ENCODE results near the gene KDF1. TPM values are rescaled to one million over a fixed set of nuclear protein-coding genes. Genes with fewer than 3 reads are reported as not detected.

The KDF1 gene, protein sequence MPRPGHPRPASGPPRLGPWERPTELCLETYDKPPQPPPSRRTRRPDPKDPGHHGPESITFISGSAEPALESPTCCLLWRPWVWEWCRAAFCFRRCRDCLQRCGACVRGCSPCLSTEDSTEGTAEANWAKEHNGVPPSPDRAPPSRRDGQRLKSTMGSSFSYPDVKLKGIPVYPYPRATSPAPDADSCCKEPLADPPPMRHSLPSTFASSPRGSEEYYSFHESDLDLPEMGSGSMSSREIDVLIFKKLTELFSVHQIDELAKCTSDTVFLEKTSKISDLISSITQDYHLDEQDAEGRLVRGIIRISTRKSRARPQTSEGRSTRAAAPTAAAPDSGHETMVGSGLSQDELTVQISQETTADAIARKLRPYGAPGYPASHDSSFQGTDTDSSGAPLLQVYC
- polyA plus RNA-seq: 10 to 100 TPM; 19.9 to 30.8 (median 27.1) TPM
- long read RNA-seq, donor 1: 0 reads
- long read RNA-seq, donor 2, partial matches to known transcripts: 5 of 7 reads
- long read RNA-seq, donor 2, other reads (novel, unspliced or antisense): 0 of 7 reads
- long read RNA-seq, donor 3, partial matches to known transcripts: 26 of 28 reads
- long read RNA-seq, donor 3, other reads (novel, unspliced or antisense): 0 of 28 reads
- long read RNA-seq, donor 4: 0 reads
- long read RNA-seq, donor 5, partial matches to known transcripts: 0 of 1 reads
- long read RNA-seq, donor 5, other reads (novel, unspliced or antisense): 0 of 1 reads
- long read RNA-seq, donor 6, partial matches to known transcripts: 5 of 8 reads
- long read RNA-seq, donor 6, other reads (novel, unspliced or antisense): 0 of 8 reads
- long read RNA-seq, donor 7: 0 reads
- long read RNA-seq, donor 8: 0 reads
- long read RNA-seq, donor 9, partial matches to known transcripts: 0 of 1 reads
- long read RNA-seq, donor 9, other reads (novel, unspliced or antisense): 0 of 1 reads
- long read RNA-seq, donor 10, partial matches to known transcripts: 0 of 2 reads
- long read RNA-seq, donor 10, other reads (novel, unspliced or antisense): 0 of 2 reads

DNA sequence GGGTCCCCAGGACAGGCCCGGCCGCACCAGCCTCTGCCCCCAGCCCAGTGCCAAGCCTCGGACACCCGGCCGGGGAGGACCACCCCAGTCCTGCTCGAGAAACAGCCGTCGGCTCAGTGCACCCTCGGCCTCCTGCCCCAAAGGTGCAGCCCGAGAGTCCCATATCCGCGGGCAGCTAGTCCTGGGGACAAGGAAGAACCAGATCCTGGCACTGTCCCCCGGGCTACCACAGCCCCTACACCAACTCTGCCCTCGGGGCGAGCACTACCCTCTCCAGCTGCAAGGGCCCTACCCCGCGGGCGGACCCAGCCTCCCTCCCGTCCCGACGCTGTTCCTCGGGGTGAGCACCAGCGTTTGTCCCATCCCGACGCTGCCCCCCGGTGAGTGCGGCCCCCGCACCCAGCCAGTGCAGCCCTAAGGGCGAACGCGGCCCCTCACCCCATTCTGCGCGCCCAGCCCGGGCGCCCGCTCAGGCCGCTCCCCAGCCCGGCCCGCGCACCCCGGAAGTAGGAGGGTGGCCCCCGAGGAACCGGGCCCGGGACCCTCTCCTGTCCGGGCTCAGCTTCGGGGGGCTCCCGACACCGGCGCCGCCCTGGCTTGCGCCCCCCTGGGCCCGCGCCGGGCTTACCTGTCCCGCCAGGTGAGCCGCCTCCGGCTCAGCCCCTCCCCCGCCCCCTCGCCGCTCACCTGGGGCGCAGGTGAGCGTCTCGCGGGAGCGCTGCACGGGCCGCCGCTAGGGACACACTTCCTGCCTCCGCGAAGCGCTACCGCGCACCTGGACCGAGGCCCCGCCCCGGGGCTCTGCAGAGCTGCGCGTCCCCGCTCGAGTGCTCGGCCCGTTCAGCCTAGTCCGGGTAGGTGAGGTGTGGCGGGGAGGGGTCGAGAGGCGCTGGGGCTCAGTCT is at the start of gene KDF1:
Gene KDF1 (minus strand): TSS at position 747 of the 903 bp plus-strand sequence. CDS start 8,088 bp downstream, outside the sequence.
- DNase-seq: peak; percentile 91 to 96
- H3K27ac ChIP-seq (ENCODE audit: low read depth in 1 of 3, low read length in 2 of 3): peak within 1 kb of the TSS; percentile 33 to 65 (median 57)
- WGBS, 3 donors: 1% methylated on average over 49 to 86 of the region's 86 CpGs
- H3K27me3 ChIP-seq (ENCODE audit: control insufficient read depth in 3 of 3, insufficient read depth in 3 of 3, low read length in 3 of 3): peaks cover 0 to 13% (median 8%) of the 10 kb centered on the region in 3 donors
- H3K4me1 ChIP-seq (ENCODE audit: control insufficient read depth in 3 of 3, insufficient read depth in 2 of 3, low read depth in 1 of 3, low read length in 2 of 3): peaks cover 0 to 4% (median 0%) of the 10 kb centered on the region in 3 donors
- peaks cover 0 to 7% (median 0%) of the 10 kb centered on the region in 3 donors for H3K36me3 ChIP-seq (ENCODE audit: control insufficient read depth in 3 of 3, insufficient read depth in 2 of 3, low read depth in 1 of 3, low read length in 3 of 3)
- no peak for FAIRE-seq
- H3K4me3 ChIP-seq (ENCODE audit: low read depth in 1 of 3, low read length in 3 of 3): peak within 1 kb of the TSS; percentile 77 to 90 (median 85)
- no peaks in the 10 kb centered on the region for H3K9me3 ChIP-seq (ENCODE audit: control insufficient read depth in 2 of 2, insufficient read depth in 1 of 2, low read depth in 1 of 2, low read length in 1 of 2)

DNA sequence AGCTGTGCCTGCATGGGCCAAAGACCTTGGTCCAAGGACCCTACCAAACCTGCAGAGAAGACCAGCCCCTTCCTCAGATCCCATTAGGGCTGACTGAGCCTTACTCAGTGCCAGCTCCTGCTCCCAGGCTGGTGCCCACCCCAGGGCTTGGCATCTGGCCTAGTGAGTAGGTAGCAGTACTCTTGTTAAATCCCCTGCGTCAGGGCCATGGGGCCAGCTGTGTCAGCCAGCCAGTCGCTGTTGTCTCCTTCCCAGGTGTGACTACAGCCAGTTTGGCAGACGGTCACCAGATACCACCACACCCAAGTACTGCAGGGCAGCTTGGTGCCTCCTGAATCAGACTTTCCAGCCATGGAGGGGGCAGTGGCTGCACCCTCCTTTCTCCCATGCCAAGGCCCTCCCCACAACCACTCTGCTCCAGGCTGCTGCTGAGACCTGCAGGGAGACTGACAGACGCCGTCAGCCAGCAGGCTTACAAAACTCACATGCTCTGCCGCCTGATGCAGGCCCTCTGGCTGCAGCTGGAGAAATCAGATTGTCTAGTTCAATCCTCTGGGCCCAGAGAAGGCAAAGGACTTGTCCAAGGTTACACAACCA is 49.4 kb upstream of the KDF1 start:
- Histone ChIP-seq H3K4me3 (ENCODE audit: low read depth in 1 of 3, low read length in 3 of 3) (no peak overlapping the region), H3K4me1 (ENCODE audit: control insufficient read depth in 3 of 3, insufficient read depth in 2 of 3, low read depth in 1 of 3, low read length in 2 of 3) (peaks cover 0 to 55% (median 5%) of the 10 kb centered on the region in 3 donors), H3K36me3 (ENCODE audit: control insufficient read depth in 3 of 3, insufficient read depth in 2 of 3, low read depth in 1 of 3, low read length in 3 of 3) (no peaks in the 10 kb centered on the region), H3K27ac (ENCODE audit: low read depth in 1 of 3, low read length in 2 of 3) (no peak overlapping the region), H3K27me3 (ENCODE audit: control insufficient read depth in 3 of 3, insufficient read depth in 3 of 3, low read length in 3 of 3) (peaks cover 0 to 8% (median 8%) of the 10 kb centered on the region in 3 donors), H3K9me3 (ENCODE audit: control insufficient read depth in 2 of 2, insufficient read depth in 1 of 2, low read depth in 1 of 2, low read length in 1 of 2) (no peaks in the 10 kb centered on the region)
- DNase-seq (no peak), FAIRE-seq (no peak)
- 31 to 73% (median 40%) methylated on average over 6 of the region's 6 CpGs for WGBS, 3 donors

DNA sequence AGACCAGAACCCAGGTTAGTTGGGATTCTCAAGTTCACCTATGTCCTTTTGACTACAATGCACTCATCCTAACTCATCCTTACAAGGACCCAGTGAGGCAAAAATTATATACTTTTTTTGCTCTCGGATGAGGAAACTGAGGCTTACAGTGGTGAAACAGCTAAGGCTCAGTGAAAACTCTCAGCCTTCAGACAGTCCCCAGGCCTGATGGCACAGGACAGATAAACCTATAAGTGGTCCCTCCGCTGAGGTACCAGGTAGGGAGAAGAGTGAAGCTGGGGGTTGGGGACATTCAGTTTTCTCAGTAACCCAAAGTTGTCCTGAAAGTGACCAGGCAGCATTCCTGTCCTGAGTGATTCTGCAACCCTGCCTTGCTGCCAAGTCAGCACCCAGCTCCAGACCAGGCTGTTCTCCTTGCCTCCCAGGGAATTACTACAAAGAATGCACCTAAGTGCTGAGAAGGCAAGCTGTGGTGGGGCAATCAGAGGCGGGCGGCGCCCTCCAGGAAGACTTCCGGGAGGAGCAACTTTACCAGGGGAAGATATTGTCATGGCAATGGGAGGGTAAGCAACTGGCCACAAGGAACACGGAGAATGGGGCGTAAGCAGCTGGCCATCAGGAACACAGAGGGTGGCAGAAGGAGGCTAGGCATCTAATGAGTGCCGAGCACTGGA is 47.8 kb upstream of the KDF1 start:
- Histone ChIP-seq H3K36me3 (ENCODE audit: control insufficient read depth in 3 of 3, insufficient read depth in 2 of 3, low read depth in 1 of 3, low read length in 3 of 3) (no peaks in the 10 kb centered on the region), H3K9me3 (ENCODE audit: control insufficient read depth in 2 of 2, insufficient read depth in 1 of 2, low read depth in 1 of 2, low read length in 1 of 2) (no peaks in the 10 kb centered on the region), H3K4me3 (ENCODE audit: low read depth in 1 of 3, low read length in 3 of 3) (no peak overlapping the region), H3K27me3 (ENCODE audit: control insufficient read depth in 3 of 3, insufficient read depth in 3 of 3, low read length in 3 of 3) (peaks cover 0 to 8% (median 8%) of the 10 kb centered on the region in 3 donors), H3K4me1 (ENCODE audit: control insufficient read depth in 3 of 3, insufficient read depth in 2 of 3, low read depth in 1 of 3, low read length in 2 of 3) (peaks cover 0 to 61% (median 5%) of the 10 kb centered on the region in 3 donors), H3K27ac (ENCODE audit: low read depth in 1 of 3, low read length in 2 of 3) (peak overlapping the region in 1 of 3 donors; percentile 41)
- DNase-seq: peak; percentile 44 to 79
- 53 to 68% (median 60%) methylated on average over 9 of the region's 9 CpGs for WGBS, 3 donors
- FAIRE-seq: no peak

GRCh38 chr1:27006683-27007082 is 46.4 kb upstream of the KDF1 start:
- H3K4me1 ChIP-seq (ENCODE audit: control insufficient read depth in 3 of 3, insufficient read depth in 2 of 3, low read depth in 1 of 3, low read length in 2 of 3): peaks cover 0 to 59% (median 5%) of the 10 kb centered on the region in 3 donors
- H3K27me3 ChIP-seq (ENCODE audit: control insufficient read depth in 3 of 3, insufficient read depth in 3 of 3, low read length in 3 of 3): peaks cover 0 to 1% (median 1%) of the 10 kb centered on the region in 3 donors
- H3K9me3 ChIP-seq (ENCODE audit: control insufficient read depth in 2 of 2, insufficient read depth in 1 of 2, low read depth in 1 of 2, low read length in 1 of 2): no peaks in the 10 kb centered on the region
- H3K36me3 ChIP-seq (ENCODE audit: control insufficient read depth in 3 of 3, insufficient read depth in 2 of 3, low read depth in 1 of 3, low read length in 3 of 3): no peaks in the 10 kb centered on the region
- H3K27ac ChIP-seq (ENCODE audit: low read depth in 1 of 3, low read length in 2 of 3): no peak overlapping the region
- DNase-seq: no peak
- WGBS, 3 donors: 77 to 93% (median 85%) methylated on average over 13 of the region's 13 CpGs
- no peak for FAIRE-seq
- H3K4me3 ChIP-seq (ENCODE audit: low read depth in 1 of 3, low read length in 3 of 3): no peak overlapping the region

- DNase-seq (no peak), FAIRE-seq (no peak)
- Histone ChIP-seq H3K4me1 (ENCODE audit: control insufficient read depth in 3 of 3, insufficient read depth in 2 of 3, low read depth in 1 of 3, low read length in 2 of 3) (peaks cover 0 to 55% (median 2%) of the 10 kb centered on the region in 3 donors), H3K27me3 (ENCODE audit: control insufficient read depth in 3 of 3, insufficient read depth in 3 of 3, low read length in 3 of 3) (no peaks in the 10 kb centered on the region), H3K4me3 (ENCODE audit: low read depth in 1 of 3, low read length in 3 of 3) (no peak overlapping the region), H3K9me3 (ENCODE audit: control insufficient read depth in 2 of 2, insufficient read depth in 1 of 2, low read depth in 1 of 2, low read length in 1 of 2) (no peaks in the 10 kb centered on the region), H3K27ac (ENCODE audit: low read depth in 1 of 3, low read length in 2 of 3) (no peak overlapping the region), H3K36me3 (ENCODE audit: control insufficient read depth in 3 of 3, insufficient read depth in 2 of 3, low read depth in 1 of 3, low read length in 3 of 3) (peaks cover 0 to under 1% (median 0%) of the 10 kb centered on the region in 3 donors)
- WGBS, 3 donors: 88 to 94% (median 91%) methylated on average over 45 to 48 of the region's 48 CpGs
Measured at GRCh38 chr1:27005648-27006496, 45.6 kb upstream of the KDF1 start.

DNA sequence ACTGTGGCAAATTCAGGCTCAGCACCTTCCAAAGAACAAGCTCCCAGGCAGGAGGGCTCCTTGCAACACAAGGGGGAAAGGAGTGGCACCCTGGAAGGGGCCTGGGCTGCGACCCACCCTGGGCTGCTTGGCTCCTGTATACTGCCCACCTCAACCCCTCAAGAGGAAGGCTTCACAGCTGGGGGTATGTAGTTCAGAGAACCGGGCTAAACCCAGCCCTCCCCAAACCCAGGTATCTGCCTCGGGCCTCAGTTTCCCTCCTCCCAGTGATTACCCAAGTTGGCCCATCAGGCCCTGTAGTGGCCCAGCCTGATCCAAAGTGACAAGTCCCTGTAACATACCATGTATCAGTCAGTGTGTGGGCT is 44.9 kb upstream of the KDF1 start:
- Histone ChIP-seq H3K27me3 (ENCODE audit: control insufficient read depth in 3 of 3, insufficient read depth in 3 of 3, low read length in 3 of 3) (no peaks in the 10 kb centered on the region), H3K4me1 (ENCODE audit: control insufficient read depth in 3 of 3, insufficient read depth in 2 of 3, low read depth in 1 of 3, low read length in 2 of 3) (peaks cover 0 to 49% (median 0%) of the 10 kb centered on the region in 3 donors), H3K27ac (ENCODE audit: low read depth in 1 of 3, low read length in 2 of 3) (no peak overlapping the region), H3K4me3 (ENCODE audit: low read depth in 1 of 3, low read length in 3 of 3) (no peak overlapping the region), H3K36me3 (ENCODE audit: control insufficient read depth in 3 of 3, insufficient read depth in 2 of 3, low read depth in 1 of 3, low read length in 3 of 3) (peaks cover 0 to 4% (median 0%) of the 10 kb centered on the region in 3 donors), H3K9me3 (ENCODE audit: control insufficient read depth in 2 of 2, insufficient read depth in 1 of 2, low read depth in 1 of 2, low read length in 1 of 2) (no peaks in the 10 kb centered on the region)
- DNase-seq: no peak
- no peak for FAIRE-seq
- 85 to 100% (median 88%) methylated on average over 3 of the region's 3 CpGs for WGBS, 3 donors
